Measurements from ENCODE around the gene GJD3. TPM values are rescaled to one million over a fixed set of nuclear protein-coding genes. Genes with fewer than 3 reads are reported as not detected.

GJD3 gene
- total RNA-seq, 1 experiment from 2014 or later: not detected

DNA sequence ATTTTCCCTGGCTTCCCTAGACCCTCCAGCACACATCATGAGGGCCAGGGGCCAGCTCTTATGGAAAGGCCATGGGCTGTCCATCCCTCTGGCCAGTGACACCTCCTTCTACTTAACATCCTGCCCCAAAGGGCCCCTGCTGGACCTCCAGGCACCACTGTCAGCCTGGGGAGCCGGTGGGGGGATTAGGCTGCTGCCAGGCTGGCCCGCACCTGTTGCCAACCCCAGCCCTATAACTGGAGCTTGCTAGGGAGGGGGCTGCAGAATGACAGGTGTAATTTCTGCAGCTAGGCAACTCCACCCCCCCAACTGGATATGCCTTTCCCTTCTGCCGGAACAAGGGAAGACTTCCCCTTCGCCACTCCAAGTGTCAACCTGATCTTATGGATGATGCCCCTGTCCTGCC lies 43.0 kb downstream of the GJD3 start:
- H3K27ac ChIP-seq (ENCODE audit: insufficient read length, low read depth, low read length): no peak overlapping the region
- peak; percentile 33 for DNase-seq
- H3K18ac ChIP-seq (ENCODE audit: insufficient read length, low read depth, low read length): no peak overlapping the region
- H4K91ac ChIP-seq (ENCODE audit: insufficient read length, low read depth, low read length): no peak overlapping the region
- no peaks in the 10 kb centered on the region for H3K9me3 ChIP-seq (ENCODE audit: control insufficient read depth, low read depth, low read length)
- H2BK5ac ChIP-seq (ENCODE audit: insufficient read length, low read length): no peak overlapping the region
- no peak overlapping the region for H2AFZ ChIP-seq (ENCODE audit: low read length)
- no CpG with 5 or more reads among the region's 4 CpGs for WGBS (ENCODE audit: extremely low coverage, insufficient read length, low lambda C conversion rate)
- peaks cover 47 to 63% of the 10 kb centered on the region in 2 experiments for H3K4me1 Mint-ChIP-seq
- no peak overlapping the region for H4K8ac ChIP-seq (replicated peaks; ENCODE audit: insufficient read length, low read depth, low read length)
- peaks cover 21% of the 10 kb centered on the region for H3K23me2 ChIP-seq (ENCODE audit: insufficient read length, low read depth, low read length, poor library complexity, severe bottlenecking)
- H3K23ac ChIP-seq (ENCODE audit: insufficient read length, low read depth, low read length): no peak overlapping the region
- H2BK15ac ChIP-seq (ENCODE audit: low read depth, low read length): no peak overlapping the region
- no peak overlapping the region for H2BK20ac ChIP-seq (ENCODE audit: low read depth, low read length, poor library complexity, severe bottlenecking)
- H2AK5ac ChIP-seq (ENCODE audit: insufficient read length, low read length): no peak overlapping the region
- H4K5ac ChIP-seq (ENCODE audit: insufficient read length, low read depth, low read length): no peak overlapping the region
- H2BK120ac ChIP-seq (ENCODE audit: low read depth, low read length, poor library complexity, severe bottlenecking): no peak overlapping the region
- H3K56ac ChIP-seq (ENCODE audit: insufficient read length, low read depth, low read length): no peak overlapping the region
- H3K4me2 ChIP-seq (ENCODE audit: insufficient read depth, insufficient read length, low read length): no peak overlapping the region
- TF ChIP-seq, protein P1, sequence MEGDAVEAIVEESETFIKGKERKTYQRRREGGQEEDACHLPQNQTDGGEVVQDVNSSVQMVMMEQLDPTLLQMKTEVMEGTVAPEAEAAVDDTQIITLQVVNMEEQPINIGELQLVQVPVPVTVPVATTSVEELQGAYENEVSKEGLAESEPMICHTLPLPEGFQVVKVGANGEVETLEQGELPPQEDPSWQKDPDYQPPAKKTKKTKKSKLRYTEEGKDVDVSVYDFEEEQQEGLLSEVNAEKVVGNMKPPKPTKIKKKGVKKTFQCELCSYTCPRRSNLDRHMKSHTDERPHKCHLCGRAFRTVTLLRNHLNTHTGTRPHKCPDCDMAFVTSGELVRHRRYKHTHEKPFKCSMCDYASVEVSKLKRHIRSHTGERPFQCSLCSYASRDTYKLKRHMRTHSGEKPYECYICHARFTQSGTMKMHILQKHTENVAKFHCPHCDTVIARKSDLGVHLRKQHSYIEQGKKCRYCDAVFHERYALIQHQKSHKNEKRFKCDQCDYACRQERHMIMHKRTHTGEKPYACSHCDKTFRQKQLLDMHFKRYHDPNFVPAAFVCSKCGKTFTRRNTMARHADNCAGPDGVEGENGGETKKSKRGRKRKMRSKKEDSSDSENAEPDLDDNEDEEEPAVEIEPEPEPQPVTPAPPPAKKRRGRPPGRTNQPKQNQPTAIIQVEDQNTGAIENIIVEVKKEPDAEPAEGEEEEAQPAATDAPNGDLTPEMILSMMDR (conservative IDR thresholded peaks at IDR 0.05): no peak
- no peak overlapping the region for H3K4ac ChIP-seq (ENCODE audit: low read depth, low read length)
- H3K27ac Mint-ChIP-seq: no peak overlapping the region; a peak in 1 of 7 replicates
- H3K14ac ChIP-seq (ENCODE audit: insufficient read depth, low read length): no peak overlapping the region
- H3K27me3 ChIP-seq (ENCODE audit: insufficient read depth, low read length): peaks cover 5% of the 10 kb centered on the region; the same call in 1 of the 2 replicates
- H3K27me3 Mint-ChIP-seq (ENCODE audit: low read depth): peaks cover 46% of the 10 kb centered on the region
- no peak overlapping the region for H3K9ac ChIP-seq (ENCODE audit: extremely low read depth, insufficient read length, low read length)
- H3T11ph ChIP-seq (ENCODE audit: low read length): no peak overlapping the region
- peaks cover 2% of the 10 kb centered on the region; the same call in 1 of the 2 replicates for H3K79me2 ChIP-seq (ENCODE audit: insufficient read depth, low read length)
- H2BK12ac ChIP-seq (ENCODE audit: insufficient read length, low read depth, low read length): no peak overlapping the region
- H3K9me3 Mint-ChIP-seq: no peaks in the 10 kb centered on the region
- H3K36me3 Mint-ChIP-seq (ENCODE audit: insufficient read depth in 1 of 3, low read depth in 3 of 3): no peaks in the 10 kb centered on the region; a peak in 1 of 7 replicates
- H3K4me1 ChIP-seq (ENCODE audit: insufficient read depth, low read length): peaks cover 5% of the 10 kb centered on the region; the same call in 1 of the 2 replicates
- H3K4me3 Mint-ChIP-seq: no peak overlapping the region
- H4K20me1 ChIP-seq (ENCODE audit: control insufficient read depth, insufficient read depth, insufficient read length): no peaks in the 10 kb centered on the region
- no peaks in the 10 kb centered on the region for H3K79me1 ChIP-seq (ENCODE audit: insufficient read depth, low read depth, low read length, poor library complexity, severe bottlenecking)
